NCI-H146 treated with DMSO at 0.1 percent for 48 hours (cell line): ENCODE results near the gene PGLYRP4.
"Not testable (repeated sequence)": the region's sequence is repeated elsewhere in the genome, so short reads cannot be mapped to it uniquely, and the experiment has no call there.

Source experiments
- DNase-seq: peaks from one replicate; lab custom pipeline; 2025; ENCODE audit not compliant: unreplicated experiment; lab: John Stamatoyannopoulos, UW

Gene PGLYRP4

DNA sequence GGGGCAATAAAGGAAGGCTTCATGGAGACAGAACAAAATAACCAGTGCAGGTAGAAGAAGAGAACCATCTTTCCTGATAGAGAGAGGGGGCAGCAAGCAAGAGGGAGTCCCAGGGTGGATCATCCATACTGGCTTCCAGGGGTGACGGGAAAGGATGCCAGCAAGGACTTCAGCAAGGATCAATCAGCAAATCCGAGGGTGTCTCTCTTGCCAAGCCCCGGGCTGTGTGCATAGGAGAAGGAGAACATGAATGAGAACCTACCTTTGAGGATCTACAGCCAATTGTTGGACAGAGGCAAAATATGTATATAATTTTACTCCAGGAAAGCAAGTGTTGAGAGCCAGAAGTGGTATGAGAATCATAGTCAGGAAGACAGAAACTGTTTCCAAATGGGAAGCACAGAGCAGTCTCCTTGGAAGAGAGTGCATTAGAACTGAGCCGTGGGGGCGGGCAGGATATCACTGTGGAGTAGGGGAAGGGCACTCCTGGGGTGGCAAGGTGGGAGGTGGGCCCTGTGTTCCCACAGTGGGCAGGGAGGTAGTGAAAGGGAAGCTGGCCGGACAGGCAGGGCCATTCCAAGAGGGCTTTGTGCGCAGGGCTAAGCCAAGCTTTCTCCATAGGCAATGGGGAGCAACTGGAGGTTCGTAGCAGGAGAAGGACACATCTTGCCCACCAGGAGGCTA is 7.9 kb upstream of the PGLYRP4 start:
- DNase-seq = no peak

- DNase-seq = peak; percentile 31
Observed at GRCh38 chr1:153355445-153356071, 6.9 kb upstream of the PGLYRP4 start.

DNA sequence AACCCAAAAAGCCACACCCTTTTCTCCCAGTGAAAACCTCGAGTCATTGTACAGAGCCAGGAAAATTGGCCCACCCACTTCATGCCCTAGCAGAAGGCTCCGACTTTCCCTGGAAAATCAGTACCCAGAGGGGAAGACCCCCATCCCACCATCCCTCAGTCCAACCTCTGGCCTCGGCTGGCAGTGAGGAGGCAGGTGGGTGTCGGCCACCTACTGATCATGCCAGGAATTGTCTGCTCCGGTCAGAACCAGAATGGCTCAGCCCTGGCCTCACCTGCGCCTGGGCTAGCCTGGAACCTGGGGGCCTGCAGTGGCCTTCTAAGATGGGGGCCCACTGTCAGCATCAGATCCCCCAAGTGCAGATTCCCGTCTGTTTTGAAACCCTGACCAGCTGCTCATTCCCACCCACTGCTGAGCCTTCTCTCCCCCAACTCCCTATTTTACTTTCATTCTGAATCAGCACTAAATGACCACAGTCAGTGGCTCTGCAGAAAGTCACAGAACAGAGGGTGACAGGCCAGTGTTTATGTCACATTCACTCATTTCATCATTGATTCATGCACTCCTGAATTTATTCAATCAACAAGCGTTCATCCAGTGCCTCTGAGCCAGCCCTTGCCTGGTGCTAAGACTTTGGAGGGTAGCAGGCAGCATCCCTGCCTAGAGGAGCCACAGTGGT is 6.0 kb upstream of the PGLYRP4 start:
- DNase-seq = no peak

DNA sequence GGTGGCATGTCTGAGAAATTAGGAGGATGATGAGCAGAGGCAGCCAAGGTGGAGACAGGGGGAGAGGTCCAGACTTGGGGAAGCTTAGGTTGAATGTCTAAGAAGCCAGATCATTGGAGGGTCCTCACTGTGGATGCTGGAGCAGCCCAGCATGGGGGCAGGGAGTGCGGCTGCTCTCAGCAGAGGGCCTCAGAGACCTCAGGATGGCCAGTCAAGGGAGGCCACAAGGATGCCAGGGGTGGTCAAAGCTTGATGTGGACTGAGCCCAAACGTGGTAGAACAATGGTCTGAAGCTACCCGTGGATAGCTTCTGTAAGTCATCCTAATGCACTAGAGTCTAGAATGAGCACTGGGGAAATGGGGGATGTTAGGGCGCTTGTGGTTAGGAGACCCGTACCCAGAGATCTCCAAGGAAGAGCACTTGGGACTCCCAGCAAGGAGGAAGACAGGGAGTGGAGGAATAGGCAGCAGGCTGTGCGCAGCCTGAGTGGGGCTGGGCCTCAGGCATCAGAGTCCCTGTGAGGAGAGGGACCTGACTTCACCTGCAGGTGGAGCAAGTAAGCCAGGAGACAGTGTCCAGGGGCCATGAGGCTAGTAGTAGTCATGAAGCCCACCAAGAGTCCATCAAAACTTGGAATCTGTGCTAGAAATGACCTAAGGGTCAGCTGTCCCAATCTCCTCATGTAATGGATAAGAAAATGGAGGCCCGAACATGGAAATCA is 4.7 kb upstream of the PGLYRP4 start:
- DNase-seq = no peak

- peak; percentile 72 for DNase-seq
Observed at GRCh38 chr1:153352523-153352922, 3.9 kb upstream of the PGLYRP4 start.

GRCh38 chr1:153350321-153350957 is 1.8 kb upstream of the PGLYRP4 start:
- DNase-seq = no peak

GRCh38 chr1:153349363-153350320 is 1.0 kb upstream of the PGLYRP4 start:
- no peak for DNase-seq

GRCh38 chr1:153347856-153348255 is 785 bp downstream of the PGLYRP4 start:
- no peak for DNase-seq

DNA sequence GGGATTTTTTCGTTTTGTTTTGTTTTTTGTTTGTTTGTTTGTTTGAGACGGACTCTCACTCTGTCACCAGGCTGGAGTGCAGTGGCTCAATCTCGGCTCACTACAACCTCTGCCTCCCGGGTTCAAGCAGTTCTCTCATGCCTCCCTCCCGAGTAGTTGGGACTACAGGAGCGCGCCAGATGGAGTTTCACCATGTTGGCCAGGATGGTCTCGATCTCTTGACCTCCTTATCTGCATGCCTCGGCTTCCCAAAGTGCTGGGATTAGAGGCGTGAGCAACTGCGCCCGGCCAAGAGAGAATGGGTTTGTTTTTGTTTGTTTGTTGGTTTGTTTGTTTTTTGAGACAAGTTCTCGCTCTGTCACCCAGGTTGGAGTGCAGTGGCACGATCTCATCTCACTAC is 1.6 kb downstream of the PGLYRP4 start:
- DNase-seq = not testable (repeated sequence)

DNA sequence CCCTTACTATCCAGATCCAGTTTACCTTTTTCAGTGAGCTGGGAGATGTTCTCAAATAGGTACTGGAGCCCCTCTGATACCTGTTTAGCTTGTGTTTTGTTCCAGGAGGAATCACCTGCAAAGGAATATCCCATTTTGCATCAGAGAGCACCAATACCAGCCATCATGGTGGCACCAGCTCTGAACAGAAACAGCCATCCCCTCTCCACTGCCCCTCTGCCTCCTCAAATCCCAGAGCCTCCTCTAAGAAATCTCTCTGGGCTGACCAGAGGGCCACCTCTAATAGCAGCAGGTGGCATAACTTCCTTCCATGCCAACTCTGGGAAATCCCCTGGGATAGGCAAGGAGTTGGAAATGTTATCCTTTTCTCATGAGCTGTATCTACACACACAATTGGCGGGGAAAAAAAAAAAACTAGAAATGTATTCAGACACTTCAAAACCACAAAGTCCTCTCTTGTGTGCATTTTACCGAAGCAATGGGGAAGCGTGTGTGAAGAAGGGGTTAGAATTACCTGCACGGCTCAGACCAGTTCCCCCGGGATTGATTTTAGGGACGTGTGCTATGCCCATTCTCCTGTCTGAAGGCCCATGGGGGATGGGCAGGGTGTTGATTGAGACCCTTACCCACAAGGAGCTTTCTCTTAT is 2.4 kb downstream of the PGLYRP4 start:
- no peak for DNase-seq

DNA sequence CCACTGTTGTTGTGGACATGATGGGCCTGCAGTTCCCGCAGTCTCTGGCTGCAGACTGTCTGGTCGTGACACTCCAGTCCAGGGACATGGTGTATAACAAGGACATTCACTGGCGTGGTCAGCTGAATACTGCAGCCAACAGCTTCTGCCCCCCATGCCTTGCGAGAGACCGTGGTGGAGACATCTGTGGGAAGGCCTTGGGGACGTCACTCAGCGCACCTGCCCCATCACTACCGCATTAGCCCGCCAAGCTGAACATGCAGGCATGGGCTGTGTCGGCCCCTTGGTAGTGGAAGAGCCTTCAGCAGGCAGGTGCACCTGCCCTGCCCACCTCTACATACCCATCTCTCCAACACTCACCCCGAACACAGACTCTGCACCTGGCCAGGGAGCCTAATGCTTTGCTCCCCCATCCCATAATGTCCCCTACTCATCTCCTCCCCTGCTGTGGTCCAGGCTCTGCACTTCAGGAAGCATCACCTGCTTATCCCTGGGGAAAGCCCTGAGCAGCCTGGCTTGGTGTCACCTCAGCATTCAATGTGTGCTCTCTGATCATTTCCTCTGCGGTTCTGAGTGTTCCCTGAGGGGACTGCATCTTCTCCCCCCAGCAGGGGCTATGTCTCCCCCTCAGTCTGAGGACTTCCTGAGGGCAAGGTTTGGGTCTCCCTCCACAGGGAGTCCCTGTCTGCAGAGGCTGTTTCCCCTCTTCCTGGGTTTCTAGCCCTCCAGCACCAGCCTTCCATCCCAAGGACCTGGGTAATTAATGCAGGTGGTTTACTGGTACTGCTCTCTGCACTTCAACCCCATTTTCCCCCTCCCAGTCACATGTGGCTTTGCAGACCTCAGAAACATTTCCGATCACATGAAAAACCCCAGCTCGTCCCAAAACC is 3.2 kb downstream of the PGLYRP4 start:
- peak; percentile 31 for DNase-seq

DNA sequence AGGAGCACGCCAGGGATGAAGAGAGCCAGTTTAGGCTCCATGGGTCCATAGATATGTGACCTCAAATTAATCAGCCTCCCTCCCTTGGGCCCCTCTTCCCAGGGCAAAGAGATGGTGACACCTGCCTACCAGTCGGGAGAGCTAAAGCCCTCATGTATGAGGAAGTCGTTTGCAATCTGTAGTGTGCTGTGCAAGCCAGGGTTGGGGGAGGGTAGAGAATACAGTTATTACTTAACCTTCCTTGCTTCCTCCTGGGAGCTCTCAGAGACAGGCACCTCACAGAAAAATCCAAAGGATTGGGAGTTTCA is 4.0 kb downstream of the PGLYRP4 start:
- no peak for DNase-seq

DNA sequence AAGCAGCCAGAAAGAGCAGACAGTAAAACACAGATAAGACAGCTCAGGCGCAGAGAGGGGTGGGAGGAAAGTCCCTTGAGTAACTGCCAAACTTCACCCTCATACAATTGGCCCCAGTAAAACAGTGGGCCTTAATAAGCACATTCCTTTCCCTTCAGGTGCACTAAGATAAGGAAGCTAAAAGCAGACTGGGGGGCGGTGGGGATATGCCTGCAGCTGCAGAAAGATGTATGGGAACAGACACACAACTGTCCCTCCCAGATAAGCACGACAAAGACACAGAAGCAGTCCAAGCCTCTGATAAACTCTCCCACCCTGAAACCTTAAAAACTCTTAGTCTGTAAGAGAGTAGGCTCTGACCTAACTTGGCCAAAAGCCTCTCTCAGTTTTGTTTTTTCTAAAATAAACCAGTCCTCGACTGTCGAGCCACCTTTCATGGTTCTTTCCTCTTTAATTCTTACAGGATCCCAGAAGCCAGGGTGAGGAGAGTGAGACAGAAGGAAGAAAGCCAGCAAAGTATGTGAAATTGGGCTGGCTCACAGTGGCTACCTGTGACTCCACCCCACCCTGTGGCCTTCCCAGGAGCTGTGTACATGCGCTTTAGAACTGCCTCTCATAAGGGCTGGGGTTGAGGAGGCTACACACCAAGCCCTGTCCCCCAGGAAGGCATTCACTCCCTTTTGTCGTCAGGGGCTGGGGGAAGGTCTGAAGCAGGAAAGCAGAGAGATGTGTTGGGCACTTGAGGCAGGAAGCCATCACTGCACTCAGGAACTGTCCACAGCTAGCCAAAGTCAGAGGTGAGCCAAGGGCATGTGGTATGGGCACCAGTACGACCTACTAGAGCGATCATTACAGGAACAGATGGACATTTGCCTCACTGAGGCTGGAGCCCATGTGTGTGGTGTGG is 4.6 kb downstream of the PGLYRP4 start:
- no peak for DNase-seq

DNA sequence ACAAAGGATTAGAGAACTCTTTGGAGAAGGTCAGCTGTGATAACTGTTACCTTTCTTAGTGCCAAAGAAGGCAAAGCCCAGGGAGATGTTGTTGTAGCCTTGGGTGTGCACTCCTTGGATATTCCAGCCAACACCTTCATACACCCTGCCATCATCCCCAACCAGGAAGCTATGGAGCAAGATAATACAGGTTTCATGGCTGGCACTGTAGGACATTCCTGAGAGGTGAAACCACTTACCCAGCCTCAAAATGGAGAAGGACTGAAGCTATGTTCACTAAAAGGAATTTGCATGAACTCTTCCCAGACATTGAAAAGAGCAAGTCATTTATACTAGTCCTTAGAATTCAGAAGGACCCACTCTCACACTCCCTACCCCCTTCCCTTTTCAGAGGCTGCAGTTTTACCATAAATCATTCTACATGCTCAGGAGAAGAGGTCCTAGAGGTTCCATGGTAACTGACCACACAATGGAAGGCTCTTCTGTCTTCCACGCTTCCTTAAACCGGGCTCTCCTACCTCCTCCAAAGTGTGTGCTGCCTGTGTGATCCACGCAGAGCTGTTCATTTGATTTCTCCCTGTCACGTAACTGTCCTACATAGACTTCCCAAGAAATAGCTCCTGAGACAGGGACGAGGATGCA is 5.5 kb downstream of the PGLYRP4 start:
- DNase-seq = no peak

DNA sequence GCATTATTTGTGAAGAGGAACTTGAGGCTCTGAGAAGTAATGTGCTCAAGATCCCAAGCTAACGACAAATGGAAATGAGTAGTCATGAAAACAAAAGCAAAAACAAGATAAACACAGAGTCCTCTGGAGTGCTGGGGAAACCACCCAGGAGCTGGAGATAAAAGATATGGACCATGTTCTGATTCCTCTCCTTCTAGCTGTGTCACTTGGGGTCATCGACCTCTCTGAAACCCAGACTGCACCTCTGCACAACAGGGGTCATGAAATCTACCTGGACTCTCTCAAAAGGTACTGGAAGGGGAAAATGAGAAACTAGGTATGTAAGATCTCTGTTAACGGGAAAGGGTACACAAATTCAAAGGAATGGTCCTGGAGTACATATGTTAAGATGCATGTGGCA is 6.5 kb downstream of the PGLYRP4 start:
- DNase-seq = no peak

- DNase-seq = no peak
Observed at GRCh38 chr1:153341431-153341934, 7.2 kb downstream of the PGLYRP4 start.

GRCh38 chr1:153340356-153340755 is 8.3 kb downstream of the PGLYRP4 start:
- DNase-seq = no peak
